Stimulated activated CD4-positive, alpha-beta T cell treated with anti-CD3 and anti-CD28 coated beads, TNF-alpha, amount 100 ng/mL, for 1 hour (primary cell): Measurements from ENCODE around the gene ZFP64.
"Not testable (repeated sequence)": the region's sequence is repeated elsewhere in the genome, so short reads cannot be mapped to it uniquely, and the experiment has no call there.

Source experiments
- DNase-seq, 3 donors: peaks; one replicate each; pipeline ENCODE4 v3.0.0-alpha.2; 2020; ENCODE audit warnings: low read depth in 3 of 3, low spot score in 1 of 3

ZFP64 gene

GRCh38 chr20:52204136-52204535, 12.6 kb upstream of the ZFP64 start:
- no peak for DNase-seq

DNA sequence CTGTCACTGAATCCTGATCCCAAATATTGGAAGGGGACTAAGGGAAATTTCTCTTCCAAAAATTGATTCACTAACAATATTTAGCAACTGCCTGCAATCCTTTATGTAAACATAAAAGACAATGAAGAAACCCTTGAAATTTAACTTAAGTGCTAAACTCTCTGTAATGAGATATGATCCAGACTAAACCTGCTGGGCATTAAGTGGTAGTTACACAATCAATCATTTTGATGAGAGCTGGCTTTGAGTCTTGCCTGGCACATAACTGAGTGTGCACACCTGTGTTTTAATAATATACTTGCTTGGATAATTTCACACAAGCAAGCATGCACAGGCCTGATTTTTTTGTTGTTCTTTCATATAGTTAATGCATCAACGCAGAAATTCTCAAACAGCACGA, 9.8 kb upstream of the ZFP64 start:
- DNase-seq = no peak

DNA sequence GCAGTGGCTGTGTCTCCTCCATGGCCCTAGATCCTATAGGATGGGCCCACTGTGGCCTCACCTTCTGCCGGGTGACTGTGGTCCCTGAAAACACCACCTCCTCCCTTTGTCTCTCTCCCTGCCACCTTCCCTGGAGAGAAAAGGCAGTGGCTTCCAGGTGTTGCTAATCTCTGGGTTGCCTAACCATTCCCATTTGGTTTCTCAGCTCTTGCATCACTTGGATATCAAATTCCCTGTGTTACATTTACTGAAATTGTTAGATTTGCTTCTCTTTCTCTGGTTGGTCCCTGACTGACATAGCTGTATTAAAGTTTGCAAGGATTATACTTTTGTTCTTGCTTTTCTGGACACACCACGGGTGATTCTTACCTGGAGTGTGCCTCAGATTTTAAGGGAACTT, 9.3 kb upstream of the ZFP64 start:
- DNase-seq = no peak

- DNase-seq = no peak
Observed at GRCh38 chr20:52196845-52197244, 5.3 kb upstream of the ZFP64 start.

- no peak for DNase-seq
Observed at GRCh38 chr20:52193886-52194545, 2.4 kb upstream of the ZFP64 start.

DNA sequence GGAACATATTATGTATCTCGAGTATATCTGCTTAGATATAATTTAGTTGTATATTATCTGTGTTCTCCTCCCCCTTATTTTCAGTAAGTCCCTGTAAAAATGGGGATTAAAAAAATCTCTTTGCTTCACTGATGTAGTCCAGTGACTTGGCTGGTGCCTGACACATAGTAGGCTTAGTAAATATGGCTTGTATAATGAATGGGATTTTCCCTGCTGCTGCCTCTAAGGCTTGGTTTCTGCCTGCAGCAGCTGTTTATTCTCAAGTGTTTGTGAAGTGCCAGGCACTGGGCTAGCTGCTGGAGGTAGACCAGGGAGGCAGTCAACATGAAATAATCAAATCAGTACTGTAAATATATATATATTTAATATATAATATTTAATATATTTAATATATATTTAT, 1.6 kb upstream of the ZFP64 start:
- no peak for DNase-seq

GRCh38 chr20:52192719-52193007, 1.1 kb upstream of the ZFP64 start:
- DNase-seq = not testable (repeated sequence)

- DNase-seq = peak in 1 of 3 donors; percentile 42
Observed at GRCh38 chr20:52191916-52192718, 538 bp upstream of the ZFP64 start.

DNA sequence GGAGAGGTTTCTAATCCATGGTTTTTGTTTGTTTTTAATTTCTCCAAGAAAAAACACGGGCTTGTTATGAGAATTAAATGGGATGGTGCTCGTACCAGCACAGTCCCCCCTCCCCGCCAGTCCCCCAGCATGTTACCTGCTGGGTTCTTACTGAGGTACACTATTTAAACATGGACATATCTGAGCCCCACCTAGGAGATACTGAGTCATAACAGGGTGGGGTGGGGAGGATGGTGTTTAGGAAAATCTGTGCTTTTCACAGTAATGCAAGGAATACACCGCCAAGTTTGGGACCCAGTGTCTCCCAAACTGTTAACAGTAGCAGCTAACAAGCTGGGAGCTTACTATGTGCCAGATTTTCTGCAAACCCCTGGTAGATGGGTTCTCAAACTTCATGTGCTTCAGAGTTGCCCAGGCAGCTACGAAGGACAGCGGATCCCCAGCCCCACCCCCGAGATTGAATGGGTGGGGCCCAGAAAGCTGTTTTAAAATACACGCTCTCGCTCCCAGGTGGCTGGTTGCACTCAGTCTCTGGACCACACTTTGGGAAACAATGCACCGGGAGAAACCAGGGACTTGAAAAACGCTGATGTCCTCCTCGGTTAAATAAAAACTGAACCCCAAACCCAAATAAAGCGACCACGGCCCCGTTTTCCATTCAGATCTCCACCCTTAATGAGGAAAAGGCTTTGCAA, 995 bp downstream of the ZFP64 start:
- peak in 1 of 3 donors; percentile 12 for DNase-seq

DNA sequence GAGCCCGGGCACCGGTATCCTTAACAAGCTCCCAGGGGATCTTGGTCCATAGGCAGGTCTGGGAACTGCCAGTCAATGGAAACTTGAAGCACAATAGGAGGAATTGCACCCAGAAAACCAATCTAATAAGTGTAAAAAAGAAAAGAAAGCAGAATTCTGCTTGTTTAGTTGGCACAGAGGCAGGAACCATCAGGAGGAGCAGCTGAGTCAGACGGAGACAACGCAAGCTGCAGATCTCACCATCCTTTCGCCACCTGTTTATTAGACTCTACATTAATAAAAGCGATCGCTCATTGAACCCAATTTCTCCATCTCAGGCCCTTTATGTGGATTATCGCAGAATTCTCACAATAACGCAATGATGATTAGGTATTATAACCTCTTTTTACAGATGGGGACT, 9.8 kb downstream of the ZFP64 start:
- no peak for DNase-seq

GRCh38 chr20:52180180-52180840, 11.3 kb downstream of the ZFP64 start:
- DNase-seq = no peak

GRCh38 chr20:52179331-52180179, 12.0 kb downstream of the ZFP64 start:
- DNase-seq = no peak

- no peak for DNase-seq
Observed at GRCh38 chr20:52178691-52179090, 12.9 kb downstream of the ZFP64 start.

- no peak for DNase-seq
Observed at GRCh38 chr20:52175840-52176239, 15.7 kb downstream of the ZFP64 start.

DNA sequence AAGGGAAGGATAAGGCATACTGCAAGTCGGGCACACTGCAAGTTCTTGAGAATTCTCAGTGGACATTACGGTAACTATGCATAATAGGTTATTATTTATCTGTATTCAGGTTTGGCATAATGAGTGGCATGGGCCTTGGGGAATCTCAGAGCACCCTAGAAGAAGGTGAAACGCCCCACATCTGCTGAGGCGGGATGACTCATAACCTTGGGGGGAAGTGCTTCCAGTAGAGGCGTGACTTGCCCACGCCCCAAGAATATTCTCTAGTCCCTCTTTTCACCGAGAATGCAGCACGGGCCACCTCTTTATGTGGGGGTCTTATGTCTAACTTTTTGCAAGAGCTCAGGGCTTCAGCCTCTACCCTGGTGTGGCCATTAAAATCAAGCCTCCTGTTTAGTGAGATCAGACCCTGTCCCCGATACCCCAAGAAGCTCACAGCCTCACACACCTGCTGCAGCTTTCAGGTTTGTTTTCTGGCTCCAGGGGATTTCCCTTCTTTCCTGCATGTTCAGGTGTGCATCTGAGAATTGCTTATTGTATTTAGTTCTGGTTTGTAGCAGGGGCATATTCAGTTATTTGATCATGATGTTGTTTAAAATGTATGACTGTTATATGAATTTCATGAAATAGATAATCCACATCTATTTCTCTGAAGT, 19.1 kb downstream of the ZFP64 start:
- DNase-seq = no peak

- no peak for DNase-seq
Observed at GRCh38 chr20:52171025-52171424, 20.6 kb downstream of the ZFP64 start.

DNA sequence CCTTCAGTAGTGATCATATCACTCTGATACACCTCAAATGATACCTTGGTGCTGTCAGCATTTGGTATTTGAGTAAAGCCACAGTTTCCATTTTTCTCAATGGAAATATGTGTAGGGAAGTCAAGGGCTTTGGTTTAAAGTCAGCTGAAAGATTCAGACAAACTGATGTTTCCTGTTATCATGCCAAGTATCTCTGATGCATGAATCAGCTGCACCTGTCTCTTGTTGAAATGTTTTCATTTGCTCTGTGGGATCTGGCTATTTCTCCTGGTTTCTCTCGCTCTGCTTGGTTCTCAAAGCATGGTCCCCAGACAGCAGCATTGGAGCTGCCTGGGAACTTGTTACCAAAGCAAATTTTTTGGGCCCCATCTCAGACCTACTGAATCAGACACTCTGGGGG, 23.5 kb downstream of the ZFP64 start:
- DNase-seq = no peak

DNA sequence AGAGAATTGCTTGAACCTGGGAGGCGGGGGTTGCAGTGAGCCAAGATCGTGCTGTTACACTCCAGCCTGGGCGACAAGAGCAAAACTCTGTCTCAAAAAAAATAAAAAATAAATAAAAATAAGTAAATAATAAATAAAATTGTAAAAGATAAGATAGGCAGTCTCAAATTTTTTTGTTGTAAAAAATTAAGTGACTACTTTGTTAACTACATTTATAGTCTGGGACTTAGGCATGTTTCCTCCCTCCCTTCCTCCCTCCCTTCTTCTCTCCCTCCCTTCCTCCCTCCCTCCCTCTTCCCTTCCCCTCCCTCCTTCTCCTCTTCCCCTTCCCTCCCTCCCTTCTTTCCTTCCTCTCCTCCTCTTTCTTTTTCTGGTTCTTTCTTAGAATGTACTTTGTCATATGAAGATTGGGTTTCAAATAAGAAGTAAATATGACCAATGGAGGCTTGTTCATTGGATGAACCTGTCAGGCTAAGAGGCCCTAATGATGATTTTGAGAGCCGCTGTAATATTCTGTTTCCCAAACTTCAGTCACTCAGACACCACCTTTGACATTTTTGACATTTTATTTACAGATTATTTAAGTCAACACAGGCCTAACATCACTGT, 24.2 kb downstream of the ZFP64 start:
- DNase-seq = no peak

- no peak for DNase-seq
Observed at GRCh38 chr20:52166150-52166549, 25.4 kb downstream of the ZFP64 start.

DNA sequence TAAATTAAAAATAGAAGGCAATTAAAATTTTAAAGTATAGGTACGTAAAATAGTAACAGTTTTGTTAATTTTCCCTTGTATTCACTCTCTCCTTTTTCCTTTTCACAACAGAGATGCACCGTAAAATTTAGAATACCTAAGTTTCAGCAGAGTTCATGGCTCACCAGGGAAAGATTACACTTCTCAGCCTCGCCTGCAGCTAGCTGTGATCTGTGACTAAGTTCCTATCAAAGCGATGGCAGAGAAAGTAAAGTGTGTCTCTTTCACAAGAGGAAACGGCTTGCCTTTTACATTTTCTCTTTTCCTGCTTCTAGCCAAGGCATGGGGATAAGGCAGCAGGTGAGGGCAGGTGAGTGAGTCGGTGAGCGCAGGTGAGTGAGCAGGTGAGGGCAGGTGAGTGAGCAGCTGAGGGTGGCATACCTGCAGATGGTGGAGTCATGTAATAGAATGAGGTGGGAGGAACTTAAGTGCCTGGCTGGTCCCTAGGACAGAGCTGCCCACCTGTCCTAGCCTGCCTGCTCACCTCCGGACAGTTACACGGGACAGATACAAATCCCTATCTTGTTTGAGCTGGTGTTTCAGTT, 30.9 kb downstream of the ZFP64 start:
- no peak for DNase-seq
